HCT116 (cell line): ENCODE measurements around the gene CBLC. TPM values are rescaled to one million over a fixed set of nuclear protein-coding genes. Genes with fewer than 3 reads are reported as not detected.

Source experiments
- ATAC-seq: fragments of 200-7000 bp; cut with Tn5 transposase; 2 replicates; pipeline ENCODE4 v1.9.1; 2020; ENCODE audit warnings: mild to moderate bottlenecking, moderate library complexity
- BruUV-seq: library from RNA; stranded (reverse); fragments of 400-500 nt; replicated peaks from 2 replicates; lab custom pipeline; 2021; lab: Mats Ljungman, UMichigan
- CTCF ChIA-PET: fragments of 300-600 bp; sonication (Branson Sonifier 250); formaldehyde crosslinking; loops from one replicate; lab custom pipeline; 2021; ENCODE audit warnings: antibody characterized with exemption; lab: Charles Lee
- POLR2A ChIA-PET: fragments of 300-600, 350-600 bp; sonication (Branson Sonifier 250); formaldehyde crosslinking; loops from one replicate; lab custom pipeline; 2021; ENCODE audit warnings: antibody characterized with exemption; lab: Charles Lee
- RAD21 ChIA-PET, 2 experiments: fragments of 300-600 bp; sonication (Branson Sonifier 250); formaldehyde crosslinking; loops; one replicate each; lab custom pipeline; 2023; ENCODE audit warnings: low total read pairs in 2 of 2; ENCODE audit not compliant: uncharacterized antibody in 2 of 2, unreplicated experiment in 2 of 2, low non-redundant PET in 1 of 2; lab: Charles Lee
- DNase-seq: peaks from one replicate; pipeline ENCODE4 v3.0.0-alpha.2; 2010; ENCODE audit warnings: low read depth, low spot score
- H2AFZ ChIP-seq: fragments of 200-600 bp; shearing (Covaris generic), sonication (generic); 2 replicates; pipeline ENCODE4 v1.6.1; 2017; ENCODE audit warnings: low read depth, mixed run types, mixed read lengths, antibody characterized with exemption, low read length; ENCODE audit not compliant: poor library complexity, severe bottlenecking
- H3K27ac ChIP-seq: 2 replicates; pipeline ENCODE4 v1.5.1; 2012; ENCODE audit warnings: low read depth, low read length
- H3K27me3 ChIP-seq: fragments of 200-600 bp; sonication (generic); 2 replicates; pipeline ENCODE4 v1.6.1; 2016; ENCODE audit warnings: mixed run types, low read length, mixed read lengths; ENCODE audit not compliant: insufficient read depth
- H3K36me3 ChIP-seq, 2 experiments: fragments of 200-500 bp in 1 of 2; fragments of 200-600 bp in 1 of 2; sonication (Bioruptor generic) in 1 of 2; sonication (generic) in 1 of 2; 2 replicates each; pipeline versions ENCODE4 v1.5.1 to v1.6.1; 2014 to 2016; ENCODE audit warnings: low read length in 2 of 2, inconsistent platforms in 1 of 2, mixed read lengths in 1 of 2, mixed run types in 1 of 2; ENCODE audit not compliant: insufficient read depth in 2 of 2, control insufficient read depth in 1 of 2
- H3K4me1 ChIP-seq, 2 experiments: fragments of 200-600 bp in 1 of 2; sonication (generic) in 1 of 2; 2 replicates each; pipeline versions ENCODE4 v1.5.1 to v1.6.1; 2012 to 2017; ENCODE audit warnings: low read length in 2 of 2, inconsistent platforms in 1 of 2, mild to moderate bottlenecking in 1 of 2, mixed read lengths in 1 of 2, mixed run types in 1 of 2, moderate library complexity in 1 of 2; ENCODE audit not compliant: insufficient read depth in 2 of 2, control insufficient read depth in 1 of 2
- H3K4me2 ChIP-seq: fragments of 200-600 bp; sonication (generic); 2 replicates; pipeline ENCODE4 v1.6.1; 2017; ENCODE audit warnings: mixed run types, low read length, mixed read lengths
- H3K4me3 ChIP-seq, 2 experiments: fragments of 200-600 bp in 1 of 2; sonication (generic) in 1 of 2; replicated peaks in 1 of 2; 2 replicates each; pipeline ENCODE4 v1.5.1; 2011 to 2016; ENCODE audit warnings: low read length in 2 of 2, control low read depth in 1 of 2, low read depth in 1 of 2, mild to moderate bottlenecking in 1 of 2, mixed read lengths in 1 of 2, mixed run types in 1 of 2
- H3K79me2 ChIP-seq: fragments of 200-600 bp; sonication (generic); 2 replicates; pipeline ENCODE4 v1.6.1; 2017; ENCODE audit warnings: mild to moderate bottlenecking, mixed run types, low read length, moderate library complexity, mixed read lengths; ENCODE audit not compliant: insufficient read depth
- H3K9ac ChIP-seq: fragments of 200-600 bp; sonication (generic); 2 replicates; pipeline ENCODE4 v1.6.1; 2016; ENCODE audit warnings: low read length, mixed read lengths
- H3K9me2 ChIP-seq: fragments of 200-600 bp; sonication (generic), shearing (Covaris generic); 2 replicates; pipeline ENCODE4 v1.6.1; 2017; ENCODE audit warnings: mixed run types, mild to moderate bottlenecking, moderate library complexity; ENCODE audit not compliant: insufficient read depth
- H3K9me3 ChIP-seq, 2 experiments: fragments of 200-500 bp in 1 of 2; fragments of 200-600 bp in 1 of 2; sonication (Bioruptor generic) in 1 of 2; sonication (generic) in 1 of 2; 2 replicates each; pipeline ENCODE4 v1.6.1; 2014 to 2017; ENCODE audit warnings: low read length in 2 of 2, mixed read lengths in 2 of 2, inconsistent platforms in 1 of 2, low read depth in 1 of 2, mild to moderate bottlenecking in 1 of 2, mixed run types in 1 of 2, moderate library complexity in 1 of 2; ENCODE audit not compliant: control insufficient read depth in 1 of 2, insufficient read depth in 1 of 2
- H4K20me1 ChIP-seq: fragments of 200-600 bp; sonication (generic), shearing (Covaris generic); 2 replicates; pipeline ENCODE4 v1.6.1; 2017; ENCODE audit warnings: mixed run types, mild to moderate bottlenecking, moderate library complexity; ENCODE audit not compliant: insufficient read depth
- CBX3 ChIP-seq: IDR thresholded peaks from 2 replicates; pipeline ENCODE4 v1.6.1; 2012; ENCODE audit warnings: low read depth
- ELF1 ChIP-seq: IDR thresholded peaks from 2 replicates; pipeline ENCODE4 v1.6.1; 2012; ENCODE audit warnings: low read depth, borderline replicate concordance
- EZH2 ChIP-seq: fragments of 200-600 bp; sonication (generic); IDR thresholded peaks from 2 replicates; pipeline ENCODE4 v1.6.1; 2017; ENCODE audit warnings: antibody characterized with exemption, mixed run types
- EZH2phosphoT487 ChIP-seq: fragments of 200-600 bp; IDR thresholded peaks from 2 replicates; pipeline ENCODE4 v1.6.1; 2018; ENCODE audit warnings: antibody characterized with exemption, borderline replicate concordance
- SP1 ChIP-seq: IDR thresholded peaks from 2 replicates; pipeline ENCODE4 v1.6.1; 2012; ENCODE audit warnings: low read depth
- intact Hi-C: fragments of 100-400 bp; cut with micrococcal nuclease; formaldehyde crosslinking; loops from 2 replicates; pipeline ENCODE4 v1.10.0; 2022
- total RNA-seq: library from RNA; stranded (reverse); gene quantifications from one replicate; pipeline ENCODE4 v1.2.1, GENCODE V29; 2021; ENCODE audit not compliant: unreplicated experiment
- TF ChIP-seq, protein P1 (sequence below): IDR thresholded peaks from 2 replicates; pipeline ENCODE4 v1.6.1; 2011; ENCODE audit warnings: mild to moderate bottlenecking, low read length, moderate library complexity; ENCODE audit not compliant: insufficient replicate concordance; ENCODE audit errors: extremely low read depth
- TF ChIP-seq, protein P2 (sequence below), 3 experiments: fragments of 200-600 bp in 1 of 3; sonication (generic) in 1 of 3; IDR thresholded peaks in 2 of 3; conservative IDR thresholded peaks in 1 of 3; 2 replicates each; pipeline ENCODE4 v1.5.1; 2012 to 2017; ENCODE audit warnings: low read depth in 2 of 3, low read length in 2 of 3, antibody characterized with exemption in 1 of 3, borderline replicate concordance in 1 of 3, control low read depth in 1 of 3, mild to moderate bottlenecking in 1 of 3, mixed read lengths in 1 of 3, mixed run types in 1 of 3, moderate library complexity in 1 of 3; ENCODE audit not compliant: insufficient read depth in 1 of 3
- TF ChIP-seq, protein P3 (sequence below): IDR thresholded peaks from 2 replicates; pipeline ENCODE4 v1.6.1; 2012; ENCODE audit warnings: low read depth

The CBLC gene
- total RNA-seq, 1 experiment from 2014 or later, result 54.3 TPM

DNA sequence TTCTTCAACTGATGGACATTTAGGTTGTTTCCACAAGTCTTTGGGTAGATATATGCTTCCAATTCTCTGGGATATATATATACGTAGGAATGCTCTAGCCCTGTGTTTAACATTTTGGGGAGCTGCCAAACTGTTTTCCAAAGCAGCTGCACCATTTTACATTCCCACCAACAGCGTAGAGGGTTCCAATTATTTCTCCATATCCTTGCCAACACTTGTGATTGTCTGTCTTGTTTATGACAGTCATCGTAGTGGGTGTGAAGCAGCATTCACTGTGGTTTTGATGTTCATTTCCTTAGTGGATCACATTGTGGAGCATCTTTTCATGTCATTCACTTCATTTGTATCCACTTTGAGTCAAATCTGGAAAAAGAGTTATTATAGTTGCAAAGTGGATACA lies 4.7 kb upstream of the CBLC start:
- Histone ChIP-seq H3K4me1 (peaks cover 50 to 64% of the 10 kb centered on the region in 2 experiments), H3K9me2 (no peaks in the 10 kb centered on the region), H3K27ac (no peak overlapping the region; the same call in 1 of the 2 replicates), H3K27me3 (no peaks in the 10 kb centered on the region), H3K4me2 (no peak overlapping the region), H4K20me1 (no peaks in the 10 kb centered on the region), H2AFZ (no peak overlapping the region), H3K9ac (no peak overlapping the region), H3K79me2 (peaks cover 4% of the 10 kb centered on the region; the same call in 1 of the 2 replicates), H3K4me3 (no peak overlapping the region), H3K9me3 (no peaks in the 10 kb centered on the region), H3K36me3 (no peaks in the 10 kb centered on the region)
- BruUV-seq, result no TSS peak
- TF ChIP-seq CBX3, result 0 out of 2 replicates have a peak, but pooled peaks have one; percentile 36
- TF ChIP-seq SP1, result no peak
- ATAC-seq, result no peak
- POLR2A ChIA-PET, result interaction anchor here (1.2 to 1.9 kb wide), 4 partner anchors 31 to 185 kb away, joined by 4 to 5 read pairs (median 4); no protein-coding TSS in a partner anchor
- RAD21 ChIA-PET, result interaction anchor here in 1 of 2 experiments (0.9 to 2.9 kb wide), 2 partner anchors 49 to 83 kb away, joined by 4 to 12 read pairs; no protein-coding TSS in a partner anchor
- intact Hi-C loops, result no loop called here
- CTCF ChIA-PET, result interaction anchor here (1.1 to 5.8 kb wide), 2 partner anchors 10 to 50 kb away, joined by 4 to 219 read pairs; no protein-coding TSS in a partner anchor
- DNase-seq, result no peak

DNA sequence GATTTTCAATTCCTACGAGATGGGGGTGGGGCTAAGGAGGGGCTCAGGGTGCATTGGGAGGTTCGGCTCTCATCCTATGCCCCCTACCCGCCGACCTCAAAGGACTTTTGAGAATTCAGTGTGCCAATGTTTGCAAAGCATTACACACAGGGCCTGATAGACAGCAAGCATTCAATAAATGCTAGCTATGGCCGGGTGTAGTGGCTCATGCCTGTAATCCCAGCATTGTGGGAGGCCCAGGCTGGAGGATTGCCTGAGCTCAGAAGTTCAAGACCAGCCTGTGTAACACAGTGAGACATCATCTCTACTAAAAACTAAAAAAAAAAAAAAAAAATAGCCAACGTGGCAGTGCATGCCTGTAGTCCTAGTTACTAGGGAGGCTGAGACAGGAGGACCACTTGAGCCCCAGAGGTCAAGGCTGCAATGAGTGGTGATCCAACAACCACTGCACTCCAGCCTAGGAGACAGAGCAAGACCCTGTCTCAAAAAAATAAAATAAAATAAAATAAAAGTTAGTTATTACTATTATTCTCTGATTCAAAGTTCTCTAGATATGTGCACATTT lies 1.9 kb upstream of the CBLC start:
- Histone ChIP-seq H3K27ac (peak overlapping the region; percentile 90), H4K20me1 (no peaks in the 10 kb centered on the region), H3K36me3 (peaks cover 0 to 2% of the 10 kb centered on the region in 2 experiments; a peak in 1 of 4 replicates), H2AFZ (no peak overlapping the region), H3K9ac (peak overlapping the region; percentile 96), H3K27me3 (no peaks in the 10 kb centered on the region), H3K4me2 (peak overlapping the region; percentile 98), H3K9me2 (no peaks in the 10 kb centered on the region), H3K9me3 (no peaks in the 10 kb centered on the region), H3K79me2 (peaks cover 29% of the 10 kb centered on the region), H3K4me1 (peaks cover 54 to 69% of the 10 kb centered on the region in 2 experiments), H3K4me3 (peak overlapping the region in 1 of 2 experiments; percentile 96; a peak in 2 of 4 replicates)
- no peak for DNase-seq
- CTCF ChIA-PET, result interaction anchor here (5.8 kb wide), 1 partner anchor 52 kb away, joined by 219 read pairs; no protein-coding TSS in a partner anchor
- ATAC-seq, result no peak
- POLR2A ChIA-PET, result interaction anchor here (1.4 kb wide), 1 partner anchor 33 kb away, joined by 6 read pairs; no protein-coding TSS in a partner anchor
- intact Hi-C loops, result loop anchor here (2.0 to 5.0 kb wide), 2 partner anchors 33 to 69 kb away; no protein-coding TSS in a partner anchor
- RAD21 ChIA-PET, result interaction anchor here (1.4 to 2.0 kb wide), 2 partner anchors 52 kb away, joined by 5 to 6 read pairs; no protein-coding TSS in a partner anchor
- BruUV-seq, result TSS peak; percentile 95
- TF ChIP-seq EZH2phosphoT487 (no peak), EZH2 (no peak), ELF1 (no peak)
- TF ChIP-seq, protein P1, sequence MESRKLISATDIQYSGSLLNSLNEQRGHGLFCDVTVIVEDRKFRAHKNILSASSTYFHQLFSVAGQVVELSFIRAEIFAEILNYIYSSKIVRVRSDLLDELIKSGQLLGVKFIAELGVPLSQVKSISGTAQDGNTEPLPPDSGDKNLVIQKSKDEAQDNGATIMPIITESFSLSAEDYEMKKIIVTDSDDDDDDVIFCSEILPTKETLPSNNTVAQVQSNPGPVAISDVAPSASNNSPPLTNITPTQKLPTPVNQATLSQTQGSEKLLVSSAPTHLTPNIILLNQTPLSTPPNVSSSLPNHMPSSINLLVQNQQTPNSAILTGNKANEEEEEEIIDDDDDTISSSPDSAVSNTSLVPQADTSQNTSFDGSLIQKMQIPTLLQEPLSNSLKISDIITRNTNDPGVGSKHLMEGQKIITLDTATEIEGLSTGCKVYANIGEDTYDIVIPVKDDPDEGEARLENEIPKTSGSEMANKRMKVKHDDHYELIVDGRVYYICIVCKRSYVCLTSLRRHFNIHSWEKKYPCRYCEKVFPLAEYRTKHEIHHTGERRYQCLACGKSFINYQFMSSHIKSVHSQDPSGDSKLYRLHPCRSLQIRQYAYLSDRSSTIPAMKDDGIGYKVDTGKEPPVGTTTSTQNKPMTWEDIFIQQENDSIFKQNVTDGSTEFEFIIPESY, result no peak
- TF ChIP-seq, protein P2, sequence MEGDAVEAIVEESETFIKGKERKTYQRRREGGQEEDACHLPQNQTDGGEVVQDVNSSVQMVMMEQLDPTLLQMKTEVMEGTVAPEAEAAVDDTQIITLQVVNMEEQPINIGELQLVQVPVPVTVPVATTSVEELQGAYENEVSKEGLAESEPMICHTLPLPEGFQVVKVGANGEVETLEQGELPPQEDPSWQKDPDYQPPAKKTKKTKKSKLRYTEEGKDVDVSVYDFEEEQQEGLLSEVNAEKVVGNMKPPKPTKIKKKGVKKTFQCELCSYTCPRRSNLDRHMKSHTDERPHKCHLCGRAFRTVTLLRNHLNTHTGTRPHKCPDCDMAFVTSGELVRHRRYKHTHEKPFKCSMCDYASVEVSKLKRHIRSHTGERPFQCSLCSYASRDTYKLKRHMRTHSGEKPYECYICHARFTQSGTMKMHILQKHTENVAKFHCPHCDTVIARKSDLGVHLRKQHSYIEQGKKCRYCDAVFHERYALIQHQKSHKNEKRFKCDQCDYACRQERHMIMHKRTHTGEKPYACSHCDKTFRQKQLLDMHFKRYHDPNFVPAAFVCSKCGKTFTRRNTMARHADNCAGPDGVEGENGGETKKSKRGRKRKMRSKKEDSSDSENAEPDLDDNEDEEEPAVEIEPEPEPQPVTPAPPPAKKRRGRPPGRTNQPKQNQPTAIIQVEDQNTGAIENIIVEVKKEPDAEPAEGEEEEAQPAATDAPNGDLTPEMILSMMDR (IDR thresholded peaks at IDR 0.05 in 2 of 3, conservative IDR thresholded peaks at IDR 0.05 in 1 of 3; ENCODE audit: borderline replicate concordance in 1 of 3, insufficient read depth in 1 of 3, low read depth in 2 of 3, low read length in 2 of 3), result no peak
- TF ChIP-seq, protein P3, sequence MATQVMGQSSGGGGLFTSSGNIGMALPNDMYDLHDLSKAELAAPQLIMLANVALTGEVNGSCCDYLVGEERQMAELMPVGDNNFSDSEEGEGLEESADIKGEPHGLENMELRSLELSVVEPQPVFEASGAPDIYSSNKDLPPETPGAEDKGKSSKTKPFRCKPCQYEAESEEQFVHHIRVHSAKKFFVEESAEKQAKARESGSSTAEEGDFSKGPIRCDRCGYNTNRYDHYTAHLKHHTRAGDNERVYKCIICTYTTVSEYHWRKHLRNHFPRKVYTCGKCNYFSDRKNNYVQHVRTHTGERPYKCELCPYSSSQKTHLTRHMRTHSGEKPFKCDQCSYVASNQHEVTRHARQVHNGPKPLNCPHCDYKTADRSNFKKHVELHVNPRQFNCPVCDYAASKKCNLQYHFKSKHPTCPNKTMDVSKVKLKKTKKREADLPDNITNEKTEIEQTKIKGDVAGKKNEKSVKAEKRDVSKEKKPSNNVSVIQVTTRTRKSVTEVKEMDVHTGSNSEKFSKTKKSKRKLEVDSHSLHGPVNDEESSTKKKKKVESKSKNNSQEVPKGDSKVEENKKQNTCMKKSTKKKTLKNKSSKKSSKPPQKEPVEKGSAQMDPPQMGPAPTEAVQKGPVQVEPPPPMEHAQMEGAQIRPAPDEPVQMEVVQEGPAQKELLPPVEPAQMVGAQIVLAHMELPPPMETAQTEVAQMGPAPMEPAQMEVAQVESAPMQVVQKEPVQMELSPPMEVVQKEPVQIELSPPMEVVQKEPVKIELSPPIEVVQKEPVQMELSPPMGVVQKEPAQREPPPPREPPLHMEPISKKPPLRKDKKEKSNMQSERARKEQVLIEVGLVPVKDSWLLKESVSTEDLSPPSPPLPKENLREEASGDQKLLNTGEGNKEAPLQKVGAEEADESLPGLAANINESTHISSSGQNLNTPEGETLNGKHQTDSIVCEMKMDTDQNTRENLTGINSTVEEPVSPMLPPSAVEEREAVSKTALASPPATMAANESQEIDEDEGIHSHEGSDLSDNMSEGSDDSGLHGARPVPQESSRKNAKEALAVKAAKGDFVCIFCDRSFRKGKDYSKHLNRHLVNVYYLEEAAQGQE, result no peak
